H1 (cell line): ENCODE results near the gene VPS51. TPM values are rescaled to one million over a fixed set of nuclear protein-coding genes. Genes with fewer than 3 reads are reported as not detected.

Source experiments
- CTCF ChIA-PET: fragments of 300-600 bp; sonication (Branson Sonifier 250); formaldehyde crosslinking; loops from one replicate; lab custom pipeline; 2021; ENCODE audit not compliant: partially characterized antibody; lab: Charles Lee
- POLR2A ChIA-PET: fragments of 300-600 bp; sonication (Branson Sonifier 250); formaldehyde crosslinking; loops from one replicate; lab custom pipeline; 2021; ENCODE audit warnings: inconsistent platforms; ENCODE audit not compliant: partially characterized antibody; lab: Charles Lee
- DNase-seq, 2 experiments: peaks; one replicate each; pipeline versions ENCODE4 v3.0.0 to v3.0.0-alpha.2; 2010 to 2022; ENCODE audit warnings: low spot score in 2 of 2, low read depth in 1 of 2, mixed read lengths in 1 of 2
- FAIRE-seq: peaks from 2 replicates; lab custom pipeline; 2011; peaks lifted over from hg19 to GRCh38; lab: Jason Lieb, UNC
- H2AFZ ChIP-seq: 2 replicates; pipeline ENCODE4 v1.8.1; 2012; ENCODE audit warnings: low read length, inconsistent platforms
- H2AK5ac ChIP-seq: 2 replicates; pipeline ENCODE4 v1.6.1; 2013; ENCODE audit warnings: low read depth, low read length
- H2BK120ac ChIP-seq: replicated peaks from 2 replicates; pipeline ENCODE3; 2013; ENCODE audit warnings: low read depth, low read length, inconsistent platforms
- H2BK12ac ChIP-seq: 2 replicates; pipeline ENCODE4 v1.6.1; 2013; ENCODE audit warnings: low read depth, low read length
- H2BK15ac ChIP-seq: 2 replicates; pipeline ENCODE4 v1.6.1; 2013; ENCODE audit warnings: low read length
- H2BK20ac ChIP-seq: 2 replicates; pipeline ENCODE4 v1.6.1; 2013; ENCODE audit warnings: low read length
- H2BK5ac ChIP-seq: 2 replicates; pipeline ENCODE4 v1.6.1; 2013; ENCODE audit warnings: low read depth, low read length
- H3K14ac ChIP-seq: 2 replicates; pipeline ENCODE4 v1.6.1; 2013; ENCODE audit warnings: inconsistent platforms; ENCODE audit not compliant: insufficient read length
- H3K18ac ChIP-seq: 2 replicates; pipeline ENCODE4 v1.6.1; 2013; ENCODE audit warnings: low read length; ENCODE audit errors: extremely low read depth
- H3K23ac ChIP-seq: 2 replicates; pipeline ENCODE4 v1.6.1; 2013; ENCODE audit warnings: inconsistent platforms; ENCODE audit not compliant: insufficient read length
- H3K23me2 ChIP-seq: 2 replicates; pipeline ENCODE4 v1.6.1; 2013; ENCODE audit warnings: low read depth, low read length
- H3K27ac ChIP-seq: 2 replicates; pipeline ENCODE4 v1.6.1; 2011; ENCODE audit warnings: low read depth, low read length, inconsistent platforms
- H3K27me3 ChIP-seq, 4 experiments: replicated peaks in 1 of 4; 1 replicate in 1 of 4; 2 replicates in 3 of 4; pipeline versions ENCODE4 v1.6.1 to v1.8.1; 2011 to 2013; ENCODE audit warnings: low read length in 3 of 4, mild to moderate bottlenecking in 3 of 4, inconsistent platforms in 2 of 4, mixed read lengths in 2 of 4, moderate library complexity in 1 of 4; ENCODE audit not compliant: control insufficient read depth in 3 of 4, insufficient read depth in 3 of 4; ENCODE audit errors: extremely low read depth in 1 of 4
- H3K36me3 ChIP-seq, 4 experiments: 2 replicates each; pipeline versions ENCODE4 v1.6.1 to v1.8.1; 2011 to 2013; ENCODE audit warnings: mild to moderate bottlenecking in 4 of 4, low read length in 3 of 4, moderate library complexity in 2 of 4, control low read depth in 1 of 4, inconsistent platforms in 1 of 4; ENCODE audit not compliant: insufficient read depth in 4 of 4, control insufficient read depth in 2 of 4
- H3K4ac ChIP-seq: replicated peaks from 2 replicates; pipeline ENCODE3; 2013; ENCODE audit warnings: low read length, low read depth, mixed read lengths, inconsistent platforms; ENCODE audit not compliant: insufficient read length
- H3K4me1 ChIP-seq, 4 experiments: replicated peaks in 1 of 4; 1 replicate in 1 of 4; 2 replicates in 3 of 4; pipeline versions ENCODE4 v1.6.1 to v1.8.1; 2011 to 2013; ENCODE audit warnings: low read length in 3 of 4, inconsistent platforms in 2 of 4, mixed read lengths in 1 of 4; ENCODE audit not compliant: insufficient read depth in 4 of 4, control insufficient read depth in 3 of 4
- H3K4me2 ChIP-seq, 2 experiments: 2 replicates each; pipeline versions ENCODE4 v1.6.1 to v1.8.1; 2011 to 2013; ENCODE audit warnings: low read depth in 2 of 2, low read length in 2 of 2, control low read depth in 1 of 2, inconsistent platforms in 1 of 2, mild to moderate bottlenecking in 1 of 2; ENCODE audit not compliant: insufficient read depth in 1 of 2
- H3K4me3 ChIP-seq, 4 experiments: fragments of 200-600, 300-600 bp in 1 of 4; sonication (generic), shearing (Covaris generic), sonication (Bioruptor Twin) in 1 of 4; 2 replicates each; pipeline versions ENCODE4 v1.5.1 to v1.8.1; 2011 to 2016; ENCODE audit warnings: low read length in 4 of 4, low read depth in 3 of 4, control low read depth in 2 of 4, inconsistent platforms in 2 of 4, mild to moderate bottlenecking in 2 of 4, mixed read lengths in 1 of 4, moderate library complexity in 1 of 4; ENCODE audit not compliant: insufficient read depth in 2 of 4; ENCODE audit errors: extremely low read depth in 1 of 4
- H3K56ac ChIP-seq: replicated peaks from 2 replicates; pipeline ENCODE3; 2013; ENCODE audit warnings: low read depth, mild to moderate bottlenecking, mixed read lengths, low read length, inconsistent platforms; ENCODE audit not compliant: insufficient read length
- H3K79me1 ChIP-seq: 2 replicates; pipeline ENCODE4 v1.6.1; 2013; ENCODE audit warnings: low read depth, low read length, control low read depth
- H3K79me2 ChIP-seq, 2 experiments: 2 replicates each; pipeline versions ENCODE4 v1.6.1 to v1.8.1; 2012 to 2013; ENCODE audit warnings: low read length in 2 of 2, mild to moderate bottlenecking in 2 of 2, inconsistent platforms in 1 of 2; ENCODE audit not compliant: insufficient read depth in 2 of 2, control insufficient read depth in 1 of 2
- H3K9ac ChIP-seq, 4 experiments: replicated peaks in 1 of 4; 1 replicate in 1 of 4; 2 replicates in 3 of 4; pipeline versions ENCODE4 v1.6.1 to v1.8.1; 2011 to 2013; ENCODE audit warnings: low read depth in 3 of 4, low read length in 3 of 4, control low read depth in 2 of 4, mild to moderate bottlenecking in 2 of 4, moderate library complexity in 2 of 4, inconsistent platforms in 1 of 4; ENCODE audit errors: extremely low read depth in 1 of 4
- H3K9me3 ChIP-seq, 2 experiments: 2 replicates each; pipeline versions ENCODE4 v1.6.1 to v1.8.1; 2012 to 2013; ENCODE audit warnings: mild to moderate bottlenecking in 2 of 2, moderate library complexity in 2 of 2, control low read depth in 1 of 2, inconsistent platforms in 1 of 2, low read depth in 1 of 2, low read length in 1 of 2, mixed read lengths in 1 of 2; ENCODE audit not compliant: insufficient read depth in 2 of 2
- H4K20me1 ChIP-seq, 2 experiments: replicated peaks in 1 of 2; 2 replicates each; pipeline versions ENCODE3 to v1.8.1; 2011 to 2013; ENCODE audit warnings: inconsistent platforms in 2 of 2, low read length in 2 of 2, mild to moderate bottlenecking in 1 of 2; ENCODE audit not compliant: insufficient read depth in 2 of 2, control insufficient read depth in 1 of 2
- H4K5ac ChIP-seq: 2 replicates; pipeline ENCODE4 v1.6.1; 2013; ENCODE audit warnings: low read length, low read depth, mixed read lengths, inconsistent platforms; ENCODE audit not compliant: insufficient read length
- H4K8ac ChIP-seq: 2 replicates; pipeline ENCODE4 v1.8.0; 2013; ENCODE audit warnings: mild to moderate bottlenecking, moderate library complexity, low read length, inconsistent platforms; ENCODE audit not compliant: insufficient read depth; ENCODE audit errors: extremely low read depth
- H4K91ac ChIP-seq: replicated peaks from 2 replicates; pipeline ENCODE3; 2013; ENCODE audit warnings: low read length, mixed read lengths, inconsistent platforms; ENCODE audit not compliant: insufficient read length
- BRCA1 ChIP-seq: IDR thresholded peaks from 2 replicates; pipeline ENCODE4 v1.6.1; 2012; ENCODE audit warnings: low read depth, low read length, improper control_type of control experiment
- HDAC6 ChIP-seq: IDR thresholded peaks from one replicate; pipeline ENCODE4 v1.7.1; 2012; ENCODE audit warnings: low read depth, mild to moderate bottlenecking, inconsistent platforms, low read length, moderate library complexity
- TAF1 ChIP-seq: IDR thresholded peaks from 2 replicates; pipeline ENCODE4 v1.6.1; 2011; ENCODE audit warnings: mild to moderate bottlenecking, low read depth, low read length
- TEAD4 ChIP-seq: IDR thresholded peaks from 2 replicates; pipeline ENCODE4 v1.6.1; 2012; ENCODE audit warnings: low read depth, low read length, inconsistent platforms, mixed read lengths
- WGBS, 2 experiments: shearing (Covaris generic) in 1 of 2; methylation state at CpG; one replicate each; pipeline versions ENCODE4 v1.1.6 to v1.1.7; 2013 to 2015; ENCODE audit warnings: low lambda C conversion rate in 2 of 2, mixed read lengths in 2 of 2, inconsistent platforms in 1 of 2, low coverage in 1 of 2, missing lambda C conversion rate in 1 of 2; ENCODE audit not compliant: insufficient replicate concordance in 2 of 2, insufficient coverage in 1 of 2, insufficient read length in 1 of 2; ENCODE audit errors: extremely low coverage in 1 of 2, missing lambda C conversion rate in 1 of 2; 5-methylcytosine and 5-hydroxymethylcytosine counted together
- polyA plus RNA-seq, 7 experiments: library from polyadenylated mRNA; depleted of rRNA in 3 of 7; stranded (reverse) in 5 of 7; unstranded in 2 of 7; fragments of >200 nt in 5 of 7; fragments of 200-250 nt in 2 of 7; gene quantifications; 1 replicate in 5 of 7; 2 replicates in 1 of 7; 4 replicates in 1 of 7; pipeline versions ENCODE4 v1.2.1 to v1.2.3, GENCODE V29; 2011 to 2013; ENCODE audit warnings: missing spikeins in 2 of 7, mixed read lengths in 2 of 7
- total RNA-seq: library from RNA; stranded (reverse); fragmentation: NEBNext Ultra II Directional; extraction: Animal tissue kit (Norgen Biotek cat#: 25700); gene quantifications from 2 replicates; pipeline ENCODE4 v1.2.1, GENCODE V29; 2021

The VPS51 gene
- total and polyA plus RNA-seq, 2 of the 8 experiments (the other 6 are each of a cell fraction or from before 2014, with no cell fraction given): 97.4 to 142 TPM

DNA sequence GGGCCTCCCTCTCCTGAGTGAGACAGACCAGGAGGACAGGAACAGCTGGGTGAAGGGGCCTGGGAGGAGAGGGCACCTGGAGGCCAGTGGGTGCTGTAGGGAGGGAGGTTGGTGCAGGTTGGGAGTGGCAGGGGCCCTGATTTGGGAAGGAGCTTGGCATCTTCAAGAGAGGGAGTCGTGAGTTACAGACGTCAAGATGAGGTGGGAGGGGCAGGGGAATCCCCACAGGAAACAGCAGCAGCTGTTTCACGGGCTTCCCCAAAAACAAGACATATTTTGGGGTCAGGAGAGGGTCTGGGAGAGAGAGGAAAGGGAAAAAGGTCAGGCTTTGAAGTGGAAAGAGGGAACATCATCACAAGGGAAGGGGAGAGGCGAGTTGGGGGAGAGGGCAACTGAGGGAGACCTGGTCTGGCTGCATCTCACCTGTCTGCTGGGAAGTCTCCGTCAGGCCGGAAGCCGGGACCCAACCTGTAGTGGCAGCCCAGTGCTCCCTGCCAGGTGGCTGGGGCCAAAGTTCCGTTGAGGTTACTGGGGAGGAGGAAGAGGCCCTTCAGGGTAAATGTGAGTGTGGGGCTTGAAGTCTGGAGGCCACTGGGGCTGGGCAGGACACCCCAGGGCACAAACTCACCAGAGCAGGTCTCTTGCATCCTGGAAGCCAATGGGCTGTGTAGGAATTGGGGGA, 42.0 kb upstream of the VPS51 start:
- no peak overlapping the region for H3K4ac ChIP-seq
- no peak overlapping the region for H2AK5ac ChIP-seq
- H2BK5ac ChIP-seq: no peak overlapping the region; the same call in 1 of the 2 replicates
- no peak overlapping the region for H2BK20ac ChIP-seq
- peak overlapping the region; percentile 11; the same call in 1 of the 2 replicates for H4K8ac ChIP-seq
- no peak for DNase-seq
- no peak overlapping the region for H3K56ac ChIP-seq
- H3K9me3 ChIP-seq: no peaks in the 10 kb centered on the region
- H3K4me3 ChIP-seq: no peak overlapping the region
- no peak overlapping the region for H3K23ac ChIP-seq
- no peak overlapping the region for H4K91ac ChIP-seq
- CTCF ChIA-PET: interaction anchor here (0.9 to 1.6 kb wide), 4 partner anchors 9 to 46 kb away, joined by 3 to 6 read pairs (median 4); no protein-coding TSS in a partner anchor
- FAIRE-seq: no peak
- no peaks in the 10 kb centered on the region for H3K36me3 ChIP-seq
- H4K20me1 ChIP-seq: no peaks in the 10 kb centered on the region
- POLR2A ChIA-PET: interaction anchor here (0.6 to 1.6 kb wide), 8 partner anchors 8 to 45 kb away, joined by 3 to 6 read pairs (median 3); partner anchors contain the start of genes SAC3D1 and VPS51
- H3K4me1 ChIP-seq: no peaks in the 10 kb centered on the region
- no peaks in the 10 kb centered on the region for H3K23me2 ChIP-seq
- no peak overlapping the region for H2BK120ac ChIP-seq
- no peaks in the 10 kb centered on the region for H3K79me1 ChIP-seq
- no peak overlapping the region for H2BK15ac ChIP-seq
- no peak overlapping the region for H3K14ac ChIP-seq
- H3K9ac ChIP-seq: no peak overlapping the region
- H3K27me3 ChIP-seq: no peaks in the 10 kb centered on the region; a peak in 2 of 7 replicates
- no peak overlapping the region for H3K4me2 ChIP-seq
- no peak overlapping the region for H2BK12ac ChIP-seq
- H3K18ac ChIP-seq: no peak overlapping the region
- 79% methylated on average over 8 of the region's 8 CpGs; no CpG with 5 or more reads in 1 of the 2 experiments for WGBS, 2 experiments
- no peaks in the 10 kb centered on the region for H3K79me2 ChIP-seq
- H3K27ac ChIP-seq: no peak overlapping the region
- no peak overlapping the region for H4K5ac ChIP-seq
- H2AFZ ChIP-seq: no peak overlapping the region
- no peak for TF ChIP-seq HDAC6
- no peak for TF ChIP-seq TEAD4
- TF ChIP-seq BRCA1: no peak
- no peak for TF ChIP-seq TAF1
